NCI-H524 (cell line): ENCODE measurements around the gene CAPN9.
"Not testable (repeated sequence)": the region's sequence is repeated elsewhere in the genome, so short reads cannot be mapped to it uniquely, and the experiment has no call there.

Experiments used
- DNase-seq, 2 experiments: peaks; one replicate each; lab custom pipeline; 2025; lab: John Stamatoyannopoulos, UW

CAPN9 gene

GRCh38 chr1:230746617-230747016, 571 bp upstream of the CAPN9 start:
- DNase-seq = no peak

GRCh38 chr1:230747890-230748800, 957 bp downstream of the CAPN9 start:
- peak; percentile 23 to 74 for DNase-seq

GRCh38 chr1:230749150-230749549, 2.0 kb downstream of the CAPN9 start:
- no peak for DNase-seq

GRCh38 chr1:230749635-230750034, 2.4 kb downstream of the CAPN9 start:
- no peak for DNase-seq

GRCh38 chr1:230750576-230750975, 3.4 kb downstream of the CAPN9 start:
- DNase-seq = no peak

GRCh38 chr1:230750986-230751625, 3.9 kb downstream of the CAPN9 start:
- DNase-seq = no peak

- DNase-seq = peak; percentile 75 to 93
These were observed 5.2 kb downstream of the CAPN9 start for GRCh38 chr1:230752407-230752806.

- DNase-seq = no peak
These were observed 6.0 kb downstream of the CAPN9 start for GRCh38 chr1:230753191-230753585.

GRCh38 chr1:230753586-230754251, 6.5 kb downstream of the CAPN9 start:
- DNase-seq = peak; percentile 18 to 58

- DNase-seq = no peak
These were observed 7.6 kb downstream of the CAPN9 start for GRCh38 chr1:230754796-230755195.

- DNase-seq = peak in 1 of 2 experiments; percentile 29
These were observed 10.9 kb downstream of the CAPN9 start for GRCh38 chr1:230757856-230758708.

- DNase-seq = peak; percentile 86 to 96
These were observed 11.7 kb downstream of the CAPN9 start for GRCh38 chr1:230758709-230759368.

GRCh38 chr1:230759369-230760065, 12.3 kb downstream of the CAPN9 start:
- DNase-seq = peak; percentile 69 to 94

GRCh38 chr1:230760360-230760827, 13.2 kb downstream of the CAPN9 start:
- DNase-seq = peak; percentile 72 to 88

GRCh38 chr1:230761443-230762167, 14.4 kb downstream of the CAPN9 start:
- no peak for DNase-seq

GRCh38 chr1:230763927-230764591, 16.9 kb downstream of the CAPN9 start:
- DNase-seq = no peak

- DNase-seq = no peak
These were observed 19.1 kb downstream of the CAPN9 start for GRCh38 chr1:230766318-230766717.

- not testable (repeated sequence) for DNase-seq
These were observed 20.8 kb downstream of the CAPN9 start for GRCh38 chr1:230767859-230768612.
